ENCODE measurements around the gene FGF14. TPM values are rescaled to one million over a fixed set of nuclear protein-coding genes. Genes with fewer than 3 reads are reported as not detected.

FGF14 gene
- total and polyA plus RNA-seq, 7 experiments from 2014 or later: not detected

DNA sequence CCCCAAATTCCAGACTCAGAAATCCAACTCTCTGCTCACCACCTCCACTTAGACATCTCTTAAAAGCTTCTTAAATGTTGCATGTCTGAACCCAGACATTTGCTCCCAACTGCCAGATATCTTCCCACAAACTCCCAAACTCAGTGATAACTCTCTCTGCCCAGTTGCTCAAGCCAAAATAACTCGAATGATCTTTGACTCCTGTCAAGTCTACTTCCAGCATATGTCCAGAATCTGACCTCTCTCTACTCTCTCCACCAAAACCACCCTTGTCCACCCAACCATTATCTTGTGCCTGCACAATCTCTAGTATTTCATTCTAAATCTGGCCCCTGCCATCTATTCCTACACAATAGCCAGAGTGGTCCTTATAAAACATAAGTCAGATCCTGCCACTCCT lies 99.3 kb downstream of the FGF14 start:
- ChIA-PET CTCF (no interaction called here), POLR2A (no interaction called here)
- Histone ChIP-seq H3K27ac (ENCODE audit: low read depth, low read length) (no peak overlapping the region), H3K36me3 (ENCODE audit: control insufficient read depth in 2 of 3, insufficient read depth in 3 of 3, low read length in 3 of 3) (no peaks in the 10 kb centered on the region), H3K9me3 (ENCODE audit: control insufficient read depth in 2 of 3, low read length in 3 of 3) (no peaks in the 10 kb centered on the region), H3K27me3 (ENCODE audit: control insufficient read depth in 2 of 2, insufficient read depth in 2 of 2, low read length in 2 of 2) (no peaks in the 10 kb centered on the region), H3K4me3 (ENCODE audit: low read length) (no peak overlapping the region), H3K4me1 (ENCODE audit: control insufficient read depth in 2 of 2, insufficient read depth in 2 of 2, low read length in 2 of 2) (no peaks in the 10 kb centered on the region)
- DNase-seq: no peak
- H3K4me1 Mint-ChIP-seq: no peaks in the 10 kb centered on the region
- H3K27ac Mint-ChIP-seq: no peak overlapping the region
- no peak for ATAC-seq
- H3K36me3 Mint-ChIP-seq: no peaks in the 10 kb centered on the region
- no peak overlapping the region for H3K4me3 Mint-ChIP-seq
- intact Hi-C loops (cut with micrococcal nuclease): no loop called here
- H3K27me3 Mint-ChIP-seq: peaks cover 0 to 10% (median 0%) of the 10 kb centered on the region in 5 donors
- no peaks in the 10 kb centered on the region for H3K9me3 Mint-ChIP-seq

DNA sequence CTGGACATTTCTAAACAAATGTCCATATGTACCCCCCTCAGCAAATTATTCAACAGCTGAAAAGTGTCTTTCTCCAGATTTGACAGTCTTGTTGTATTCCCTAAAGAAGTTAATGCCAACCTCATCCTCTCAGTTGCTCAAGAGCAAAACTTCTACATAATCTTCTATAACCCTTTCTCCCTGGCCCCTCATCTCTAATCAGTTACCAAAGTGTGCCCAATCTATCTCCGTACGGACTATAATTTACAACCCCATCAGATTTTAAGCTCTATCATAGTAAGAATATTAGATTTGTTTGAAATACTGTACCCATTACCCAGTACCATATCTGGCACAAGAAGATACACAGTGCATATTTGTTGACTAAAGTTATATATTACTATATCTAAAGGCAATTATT lies 101.5 kb downstream of the FGF14 start:
- Histone ChIP-seq H3K4me1 (ENCODE audit: control insufficient read depth in 2 of 2, insufficient read depth in 2 of 2, low read length in 2 of 2) (no peaks in the 10 kb centered on the region), H3K36me3 (ENCODE audit: control insufficient read depth in 2 of 3, insufficient read depth in 3 of 3, low read length in 3 of 3) (no peaks in the 10 kb centered on the region), H3K27me3 (ENCODE audit: control insufficient read depth in 2 of 2, insufficient read depth in 2 of 2, low read length in 2 of 2) (no peaks in the 10 kb centered on the region), H3K4me3 (ENCODE audit: low read length) (no peak overlapping the region), H3K27ac (ENCODE audit: low read depth, low read length) (no peak overlapping the region), H3K9me3 (ENCODE audit: control insufficient read depth in 2 of 3, low read length in 3 of 3) (no peaks in the 10 kb centered on the region)
- Mint-ChIP-seq H3K4me3 (no peak overlapping the region), H3K36me3 (no peaks in the 10 kb centered on the region), H3K4me1 (no peaks in the 10 kb centered on the region), H3K27ac (no peak overlapping the region), H3K9me3 (no peaks in the 10 kb centered on the region), H3K27me3 (peaks cover 0 to 10% (median 5%) of the 10 kb centered on the region in 5 donors)
- intact Hi-C loops (cut with micrococcal nuclease): no loop called here
- POLR2A ChIA-PET: no interaction called here
- CTCF ChIA-PET: no interaction called here
- ATAC-seq (no peak), DNase-seq (no peak)

DNA sequence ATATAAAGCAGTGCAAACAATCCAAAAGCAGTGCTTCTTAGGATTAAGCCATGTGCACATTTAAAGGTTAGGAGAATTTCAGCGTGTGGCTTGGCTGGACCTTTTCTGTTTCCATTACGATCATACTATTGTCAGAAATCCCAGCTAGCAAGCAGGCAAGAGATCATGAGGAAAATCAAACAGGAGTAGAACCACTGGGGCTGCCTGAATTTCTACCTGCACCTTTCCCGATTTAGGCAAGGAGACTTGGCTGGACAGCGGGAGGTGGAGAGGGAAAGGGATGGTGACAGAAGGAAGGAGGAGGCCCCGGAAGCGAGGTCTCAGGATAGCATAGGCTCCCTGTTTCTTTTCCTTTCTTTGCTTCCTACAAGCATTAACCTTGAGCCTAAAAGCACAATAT lies 102.5 kb downstream of the FGF14 start:
- DNase-seq (no peak), ATAC-seq (no peak)
- Mint-ChIP-seq H3K4me3 (no peak overlapping the region), H3K9me3 (no peaks in the 10 kb centered on the region), H3K27me3 (peaks cover 0 to 8% (median 5%) of the 10 kb centered on the region in 5 donors), H3K27ac (no peak overlapping the region), H3K36me3 (no peaks in the 10 kb centered on the region), H3K4me1 (no peaks in the 10 kb centered on the region)
- intact Hi-C loops (cut with micrococcal nuclease): no loop called here
- Histone ChIP-seq H3K9me3 (ENCODE audit: control insufficient read depth in 2 of 3, low read length in 3 of 3) (no peaks in the 10 kb centered on the region), H3K27me3 (ENCODE audit: control insufficient read depth in 2 of 2, insufficient read depth in 2 of 2, low read length in 2 of 2) (no peaks in the 10 kb centered on the region), H3K4me3 (ENCODE audit: low read length) (no peak overlapping the region), H3K27ac (ENCODE audit: low read depth, low read length) (no peak overlapping the region), H3K4me1 (ENCODE audit: control insufficient read depth in 2 of 2, insufficient read depth in 2 of 2, low read length in 2 of 2) (no peaks in the 10 kb centered on the region), H3K36me3 (ENCODE audit: control insufficient read depth in 2 of 3, insufficient read depth in 3 of 3, low read length in 3 of 3) (no peaks in the 10 kb centered on the region)
- CTCF ChIA-PET: no interaction called here
- POLR2A ChIA-PET: no interaction called here

DNA sequence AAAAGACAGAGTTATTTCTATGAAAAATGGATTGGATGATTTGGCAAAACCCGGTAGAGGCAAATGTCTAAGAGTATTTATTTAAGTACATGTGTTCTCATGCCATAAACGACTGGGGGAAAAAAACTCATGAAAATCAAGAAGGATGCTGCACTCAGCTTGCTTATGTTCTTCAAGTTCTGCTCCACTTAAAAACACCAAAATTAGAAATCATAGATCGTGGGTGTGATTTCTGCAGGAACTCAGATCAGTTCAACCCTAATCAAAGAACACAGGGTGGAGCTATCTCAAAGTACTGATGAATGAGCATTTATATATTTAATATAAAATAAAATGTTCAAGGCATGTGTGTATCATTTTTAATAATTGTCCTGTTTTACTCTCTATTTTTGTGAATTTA lies 103.8 kb downstream of the FGF14 start:
- CTCF ChIA-PET: no interaction called here
- Mint-ChIP-seq H3K27me3 (peaks cover 0 to 10% (median 5%) of the 10 kb centered on the region in 5 donors), H3K4me1 (no peaks in the 10 kb centered on the region), H3K9me3 (no peaks in the 10 kb centered on the region), H3K27ac (no peak overlapping the region), H3K36me3 (no peaks in the 10 kb centered on the region), H3K4me3 (no peak overlapping the region)
- no peaks in the 10 kb centered on the region for H3K27me3 ChIP-seq (ENCODE audit: control insufficient read depth in 2 of 2, insufficient read depth in 2 of 2, low read length in 2 of 2)
- H3K4me1 ChIP-seq (ENCODE audit: control insufficient read depth in 2 of 2, insufficient read depth in 2 of 2, low read length in 2 of 2): no peaks in the 10 kb centered on the region
- POLR2A ChIA-PET: no interaction called here
- DNase-seq: no peak
- no peaks in the 10 kb centered on the region for H3K9me3 ChIP-seq (ENCODE audit: control insufficient read depth in 2 of 3, low read length in 3 of 3)
- no peak overlapping the region for H3K4me3 ChIP-seq (ENCODE audit: low read length)
- H3K36me3 ChIP-seq (ENCODE audit: control insufficient read depth in 2 of 3, insufficient read depth in 3 of 3, low read length in 3 of 3): no peaks in the 10 kb centered on the region
- ATAC-seq: no peak
- intact Hi-C loops (cut with micrococcal nuclease): no loop called here
- H3K27ac ChIP-seq (ENCODE audit: low read depth, low read length): no peak overlapping the region

DNA sequence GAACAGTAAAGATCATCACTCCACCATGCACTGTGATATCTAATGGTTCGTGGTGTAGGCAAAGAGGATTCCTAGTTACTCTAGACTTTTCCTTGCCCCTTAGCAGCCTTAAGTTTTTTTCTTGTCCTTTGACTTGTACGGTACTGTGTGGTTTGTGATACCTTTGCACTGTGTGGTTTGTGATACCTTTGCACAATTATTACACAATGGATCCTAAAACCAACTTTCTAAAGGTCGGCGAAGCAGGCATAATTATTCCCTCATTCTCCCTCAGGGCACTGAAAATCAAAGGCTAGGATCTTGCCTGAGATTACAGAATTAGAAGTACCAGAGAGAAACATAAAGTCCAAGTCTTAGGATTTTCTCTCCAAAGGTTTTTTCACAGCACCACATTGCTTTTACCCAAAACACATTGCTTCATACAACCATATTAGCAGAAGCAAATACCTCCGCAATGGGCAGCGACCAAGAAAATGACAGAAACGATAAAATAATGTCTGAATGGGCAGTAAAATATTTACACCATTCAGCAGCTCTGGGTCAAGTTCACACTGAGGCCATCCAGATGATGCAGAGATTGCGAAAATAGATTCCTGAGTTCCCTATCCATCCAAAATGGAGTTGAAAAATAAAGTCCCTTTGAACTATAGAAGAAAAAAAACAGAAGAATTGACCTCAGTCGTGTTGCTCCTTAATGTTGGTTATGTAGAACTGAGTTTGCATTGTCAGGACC lies 106.4 kb downstream of the FGF14 start:
- Histone ChIP-seq H3K36me3 (ENCODE audit: control insufficient read depth in 2 of 3, insufficient read depth in 3 of 3, low read length in 3 of 3) (no peaks in the 10 kb centered on the region), H3K4me1 (ENCODE audit: control insufficient read depth in 2 of 2, insufficient read depth in 2 of 2, low read length in 2 of 2) (no peaks in the 10 kb centered on the region), H3K27ac (ENCODE audit: low read depth, low read length) (no peak overlapping the region), H3K9me3 (ENCODE audit: control insufficient read depth in 2 of 3, low read length in 3 of 3) (no peaks in the 10 kb centered on the region), H3K4me3 (ENCODE audit: low read length) (no peak overlapping the region), H3K27me3 (ENCODE audit: control insufficient read depth in 2 of 2, insufficient read depth in 2 of 2, low read length in 2 of 2) (no peaks in the 10 kb centered on the region)
- intact Hi-C loops (cut with micrococcal nuclease): no loop called here
- DNase-seq (no peak), ATAC-seq (no peak)
- Mint-ChIP-seq H3K27ac (no peak overlapping the region), H3K9me3 (no peaks in the 10 kb centered on the region), H3K36me3 (no peaks in the 10 kb centered on the region), H3K27me3 (peaks cover 0 to 13% (median 4%) of the 10 kb centered on the region in 5 donors), H3K4me3 (no peak overlapping the region), H3K4me1 (no peaks in the 10 kb centered on the region)
- ChIA-PET POLR2A (no interaction called here), CTCF (no interaction called here)

DNA sequence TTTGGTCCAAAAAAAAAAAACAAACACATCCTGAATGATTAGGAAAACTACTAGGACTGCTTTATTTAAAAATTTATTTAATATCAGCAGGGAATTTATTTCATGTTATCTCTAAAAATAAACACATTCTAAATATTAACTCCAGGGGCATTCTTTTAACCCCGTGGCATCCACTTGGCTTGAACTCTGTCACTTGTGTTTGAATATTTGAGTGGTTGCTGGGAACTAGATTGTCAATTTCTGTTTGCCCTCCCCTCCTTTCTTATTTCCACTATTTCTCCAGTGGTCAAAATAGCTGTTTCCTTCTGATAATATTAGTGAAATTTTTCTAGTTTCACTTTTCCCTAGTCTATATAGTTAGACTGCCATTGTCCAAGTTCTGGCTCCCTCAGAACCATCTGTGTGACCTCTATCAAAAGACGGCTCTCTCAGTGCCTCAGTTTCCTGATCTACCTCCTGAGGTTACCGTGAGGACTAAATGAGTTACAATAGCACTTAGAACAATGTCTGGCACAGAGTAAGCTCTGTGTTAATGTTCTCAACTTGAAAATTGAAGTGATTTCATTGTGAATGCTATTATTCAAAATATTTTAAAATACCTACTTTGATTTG lies 107.3 kb downstream of the FGF14 start:
- CTCF ChIA-PET: no interaction called here
- POLR2A ChIA-PET: no interaction called here

DNA sequence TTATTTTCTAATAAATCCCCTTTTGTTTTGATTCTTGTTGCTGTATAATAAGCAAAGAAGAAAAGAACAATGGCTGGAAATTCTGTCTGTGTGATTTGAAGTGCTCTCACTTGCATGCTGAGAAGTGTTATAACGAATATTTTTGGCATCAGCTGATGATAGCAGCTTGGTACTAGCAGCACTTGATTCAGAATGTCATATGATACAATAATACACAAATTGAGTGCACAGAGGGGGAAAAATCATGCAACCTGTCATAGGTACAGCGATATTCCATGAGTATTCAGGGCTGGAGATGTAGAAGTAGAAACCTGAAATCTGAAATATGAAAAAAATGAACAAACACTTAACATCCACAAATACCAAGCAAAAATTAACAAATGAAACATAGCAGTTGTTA lies 108.1 kb downstream of the FGF14 start:
- DNase-seq (no peak), ATAC-seq (no peak)
- intact Hi-C loops (cut with micrococcal nuclease): no loop called here
- no peak overlapping the region for H3K4me3 Mint-ChIP-seq
- H3K9me3 Mint-ChIP-seq: no peaks in the 10 kb centered on the region
- Histone ChIP-seq H3K27me3 (ENCODE audit: control insufficient read depth in 2 of 2, insufficient read depth in 2 of 2, low read length in 2 of 2) (no peaks in the 10 kb centered on the region), H3K4me1 (ENCODE audit: control insufficient read depth in 2 of 2, insufficient read depth in 2 of 2, low read length in 2 of 2) (no peaks in the 10 kb centered on the region), H3K9me3 (ENCODE audit: control insufficient read depth in 2 of 3, low read length in 3 of 3) (no peaks in the 10 kb centered on the region), H3K27ac (ENCODE audit: low read depth, low read length) (no peak overlapping the region), H3K4me3 (ENCODE audit: low read length) (no peak overlapping the region), H3K36me3 (ENCODE audit: control insufficient read depth in 2 of 3, insufficient read depth in 3 of 3, low read length in 3 of 3) (no peaks in the 10 kb centered on the region)
- ChIA-PET POLR2A (no interaction called here), CTCF (no interaction called here)
- H3K27me3 Mint-ChIP-seq: peaks cover 0 to 13% (median 3%) of the 10 kb centered on the region in 5 donors
- H3K27ac Mint-ChIP-seq: no peak overlapping the region
- H3K4me1 Mint-ChIP-seq: no peaks in the 10 kb centered on the region
- H3K36me3 Mint-ChIP-seq: no peaks in the 10 kb centered on the region

More for the DNA sequence above, 107.3 kb downstream of the FGF14 start:
- Histone ChIP-seq H3K4me1 (ENCODE audit: control insufficient read depth in 2 of 2, insufficient read depth in 2 of 2, low read length in 2 of 2) (no peaks in the 10 kb centered on the region), H3K27ac (ENCODE audit: low read depth, low read length) (no peak overlapping the region), H3K9me3 (ENCODE audit: control insufficient read depth in 2 of 3, low read length in 3 of 3) (no peaks in the 10 kb centered on the region), H3K27me3 (ENCODE audit: control insufficient read depth in 2 of 2, insufficient read depth in 2 of 2, low read length in 2 of 2) (no peaks in the 10 kb centered on the region), H3K36me3 (ENCODE audit: control insufficient read depth in 2 of 3, insufficient read depth in 3 of 3, low read length in 3 of 3) (no peaks in the 10 kb centered on the region), H3K4me3 (ENCODE audit: low read length) (no peak overlapping the region)
- ATAC-seq (no peak), DNase-seq (no peak)
- Mint-ChIP-seq H3K36me3 (no peaks in the 10 kb centered on the region), H3K27me3 (peaks cover 0 to 13% (median 2%) of the 10 kb centered on the region in 5 donors), H3K4me1 (no peaks in the 10 kb centered on the region), H3K4me3 (no peak overlapping the region), H3K9me3 (no peaks in the 10 kb centered on the region), H3K27ac (no peak overlapping the region)
- intact Hi-C loops (cut with micrococcal nuclease): no loop called here
